Measurements from ENCODE around the gene DDX54.

- TF ChIP-seq CTCF (conservative IDR thresholded peaks at IDR 0.05 in 1 of 2, IDR thresholded peaks at IDR 0.05 in 1 of 2; ENCODE audit: extremely low read depth in 1 of 2, insufficient read depth in 1 of 2, low read depth in 1 of 2, low read length in 2 of 2) (no peak), EZH2 (IDR thresholded peaks at IDR 0.05; ENCODE audit: borderline replicate concordance, low read length) (no peak)
Observed at GRCh38 chr12:113164014-113164413, 21.3 kb downstream of the DDX54 start.
